Measurements from ENCODE around the gene SGK2. TPM values are rescaled to one million over a fixed set of nuclear protein-coding genes. Genes with fewer than 3 reads are reported as not detected.

SGK2 gene
- total and polyA plus RNA-seq, 2 experiments from 2014 or later = 2.4 TPM; not detected in 1

DNA sequence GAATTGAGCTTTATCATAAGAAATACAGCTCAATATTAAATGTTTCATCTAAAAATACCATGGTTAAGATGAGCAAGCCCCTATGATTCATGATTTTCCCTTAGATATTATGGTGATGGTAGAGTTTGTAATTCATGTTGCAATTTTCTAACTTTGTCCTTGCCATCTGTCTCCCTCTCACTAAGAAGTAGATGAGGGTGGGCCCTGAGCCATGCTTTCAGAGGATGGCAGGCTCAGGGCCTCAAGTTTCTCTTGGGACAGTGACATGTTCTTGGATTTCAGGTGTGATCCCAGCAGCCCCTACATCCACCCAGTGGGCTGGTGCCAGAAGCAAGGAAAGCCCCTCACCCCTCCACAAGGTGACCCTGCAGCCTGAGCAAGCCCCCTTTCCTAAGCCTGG is 25.8 kb upstream of the SGK2 start:
- Histone ChIP-seq H3K9me3 (ENCODE audit: low read depth) (no peaks in the 10 kb centered on the region), H3K27me3 (no peaks in the 10 kb centered on the region), H3K36me3 (no peaks in the 10 kb centered on the region), H3K4me3 (no peak overlapping the region), H3K27ac (no peak overlapping the region), H3K4me1 (ENCODE audit: low read depth) (no peaks in the 10 kb centered on the region)
- no peak for DNase-seq (ENCODE audit: low read depth in 1 of 2, low spot score in 1 of 2)
- TF ChIP-seq, protein P1, sequence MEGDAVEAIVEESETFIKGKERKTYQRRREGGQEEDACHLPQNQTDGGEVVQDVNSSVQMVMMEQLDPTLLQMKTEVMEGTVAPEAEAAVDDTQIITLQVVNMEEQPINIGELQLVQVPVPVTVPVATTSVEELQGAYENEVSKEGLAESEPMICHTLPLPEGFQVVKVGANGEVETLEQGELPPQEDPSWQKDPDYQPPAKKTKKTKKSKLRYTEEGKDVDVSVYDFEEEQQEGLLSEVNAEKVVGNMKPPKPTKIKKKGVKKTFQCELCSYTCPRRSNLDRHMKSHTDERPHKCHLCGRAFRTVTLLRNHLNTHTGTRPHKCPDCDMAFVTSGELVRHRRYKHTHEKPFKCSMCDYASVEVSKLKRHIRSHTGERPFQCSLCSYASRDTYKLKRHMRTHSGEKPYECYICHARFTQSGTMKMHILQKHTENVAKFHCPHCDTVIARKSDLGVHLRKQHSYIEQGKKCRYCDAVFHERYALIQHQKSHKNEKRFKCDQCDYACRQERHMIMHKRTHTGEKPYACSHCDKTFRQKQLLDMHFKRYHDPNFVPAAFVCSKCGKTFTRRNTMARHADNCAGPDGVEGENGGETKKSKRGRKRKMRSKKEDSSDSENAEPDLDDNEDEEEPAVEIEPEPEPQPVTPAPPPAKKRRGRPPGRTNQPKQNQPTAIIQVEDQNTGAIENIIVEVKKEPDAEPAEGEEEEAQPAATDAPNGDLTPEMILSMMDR (IDR thresholded peaks at IDR 0.05; ENCODE audit: low read depth, low read length) = no peak

DNA sequence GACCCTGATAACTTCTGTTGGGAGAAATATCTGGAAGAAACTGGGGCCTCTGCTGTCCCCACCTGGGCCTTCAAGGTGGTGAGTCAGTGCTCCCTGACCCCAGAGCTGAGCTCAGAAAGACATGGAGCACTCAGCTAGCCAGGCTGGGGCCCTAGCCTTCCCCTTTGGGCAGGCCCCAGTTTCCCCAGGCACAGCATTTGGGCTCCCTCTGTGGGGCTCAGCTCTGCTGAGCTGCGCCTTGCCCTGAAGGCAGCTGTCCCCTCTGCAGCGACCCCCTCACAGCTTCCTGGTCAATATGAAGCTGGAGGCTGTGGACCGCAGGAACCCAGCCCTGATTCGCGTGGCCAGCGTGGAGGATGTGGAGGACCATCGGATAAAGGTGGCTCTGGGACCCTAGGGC is 24.8 kb upstream of the SGK2 start:
- Histone ChIP-seq H3K36me3 (no peaks in the 10 kb centered on the region), H3K9me3 (ENCODE audit: low read depth) (no peaks in the 10 kb centered on the region), H3K27ac (no peak overlapping the region), H3K4me1 (ENCODE audit: low read depth) (no peaks in the 10 kb centered on the region), H3K27me3 (no peaks in the 10 kb centered on the region), H3K4me3 (no peak overlapping the region)
- DNase-seq (ENCODE audit: low read depth in 1 of 2, low spot score in 1 of 2) = no peak
- TF ChIP-seq, protein P1 (IDR thresholded peaks at IDR 0.05; ENCODE audit: low read depth, low read length) = no peak

DNA sequence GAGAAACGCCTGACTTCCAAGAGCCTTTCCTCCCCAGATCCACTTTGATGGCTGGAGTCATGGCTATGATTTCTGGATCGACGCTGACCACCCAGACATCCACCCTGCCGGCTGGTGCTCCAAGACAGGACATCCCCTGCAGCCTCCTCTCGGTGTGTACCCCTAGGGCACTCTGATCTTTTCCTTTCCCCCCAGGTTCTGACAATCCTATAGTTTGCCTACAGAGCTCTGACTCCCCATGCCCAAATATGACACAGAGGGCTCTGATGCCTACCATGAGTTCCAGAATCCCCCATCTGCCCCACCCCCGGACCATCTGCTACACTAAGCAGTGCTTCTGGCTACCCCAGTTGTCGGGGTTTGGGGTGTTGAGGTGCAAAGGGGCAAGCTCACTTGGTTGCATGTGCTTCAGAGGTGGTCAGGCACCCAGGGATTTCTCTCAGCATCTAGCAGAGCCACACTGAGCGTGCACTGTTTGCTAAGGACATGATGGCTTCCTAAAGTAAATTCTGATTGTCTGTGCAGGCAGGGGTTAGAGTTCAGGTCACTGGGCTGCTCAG is 24.0 kb upstream of the SGK2 start:
- TF ChIP-seq, protein P1 (IDR thresholded peaks at IDR 0.05; ENCODE audit: low read depth, low read length) = no peak
- Histone ChIP-seq H3K36me3 (no peaks in the 10 kb centered on the region), H3K4me3 (no peak overlapping the region), H3K27me3 (no peaks in the 10 kb centered on the region), H3K4me1 (ENCODE audit: low read depth) (no peaks in the 10 kb centered on the region), H3K9me3 (ENCODE audit: low read depth) (no peaks in the 10 kb centered on the region), H3K27ac (no peak overlapping the region)
- DNase-seq (ENCODE audit: low read depth in 1 of 2, low spot score in 1 of 2) = no peak

GRCh38 chr20:43535370-43536004 is 23.3 kb upstream of the SGK2 start:
- DNase-seq (ENCODE audit: low read depth in 1 of 2, low spot score in 1 of 2) = no peak
- Histone ChIP-seq H3K36me3 (no peaks in the 10 kb centered on the region), H3K27ac (no peak overlapping the region), H3K9me3 (ENCODE audit: low read depth) (no peaks in the 10 kb centered on the region), H3K4me1 (ENCODE audit: low read depth) (no peaks in the 10 kb centered on the region), H3K27me3 (no peaks in the 10 kb centered on the region), H3K4me3 (no peak overlapping the region)
- TF ChIP-seq, protein P1 (IDR thresholded peaks at IDR 0.05; ENCODE audit: low read depth, low read length) = no peak

DNA sequence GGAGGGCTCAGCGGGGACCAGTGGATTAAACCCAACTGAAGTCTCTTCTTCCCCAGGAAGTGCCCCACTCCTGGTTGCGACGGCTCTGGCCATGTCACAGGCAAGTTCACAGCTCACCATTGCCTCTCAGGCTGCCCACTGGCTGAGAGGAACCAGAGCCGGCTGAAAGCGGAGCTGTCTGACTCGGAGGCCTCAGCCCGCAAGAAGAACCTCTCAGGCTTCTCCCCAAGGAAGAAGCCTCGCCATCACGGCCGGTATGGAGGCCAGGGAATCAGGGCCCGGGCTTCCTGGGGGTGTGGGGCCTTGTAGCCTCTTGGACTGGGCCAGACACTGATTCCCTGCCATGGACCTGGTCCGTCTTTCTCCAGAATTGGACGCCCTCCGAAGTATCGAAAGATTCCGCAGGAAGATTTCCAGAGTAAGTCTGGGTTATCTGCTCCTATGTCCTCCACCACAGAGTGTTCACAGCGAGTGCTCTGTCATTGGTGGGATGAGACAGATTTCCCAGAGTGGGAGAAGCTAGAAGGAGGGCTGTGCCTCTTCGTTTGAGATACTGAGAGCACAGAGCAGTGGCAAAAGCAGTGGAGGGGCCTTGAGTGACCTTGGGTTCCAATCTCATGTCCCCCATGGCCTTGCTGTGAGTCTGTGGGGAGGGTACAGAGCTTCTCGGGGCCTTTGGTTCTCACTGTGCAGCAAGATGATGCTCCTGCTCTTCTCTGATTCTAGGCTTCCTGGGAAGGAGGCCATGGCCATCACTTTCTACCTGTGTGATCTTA is 22.6 kb upstream of the SGK2 start:
- Histone ChIP-seq H3K36me3 (peaks cover 3% of the 10 kb centered on the region), H3K4me3 (no peak overlapping the region), H3K27ac (no peak overlapping the region), H3K27me3 (no peaks in the 10 kb centered on the region), H3K9me3 (ENCODE audit: low read depth) (no peaks in the 10 kb centered on the region), H3K4me1 (ENCODE audit: low read depth) (no peaks in the 10 kb centered on the region)
- TF ChIP-seq, protein P1 (IDR thresholded peaks at IDR 0.05; ENCODE audit: low read depth, low read length) = no peak
- no peak for DNase-seq (ENCODE audit: low read depth in 1 of 2, low spot score in 1 of 2)

All from cardiac muscle cell (in vitro differentiated cells and primary cell).